Measurements from ENCODE around the gene POLR1E.

The POLR1E gene

GRCh38 chr9:37528652-37529471 is 43.1 kb downstream of the POLR1E start:
- no peak overlapping the region for H3K27ac ChIP-seq
- no peak for TF ChIP-seq ZFX (IDR thresholded peaks at IDR 0.05)
- TF ChIP-seq, protein P1, sequence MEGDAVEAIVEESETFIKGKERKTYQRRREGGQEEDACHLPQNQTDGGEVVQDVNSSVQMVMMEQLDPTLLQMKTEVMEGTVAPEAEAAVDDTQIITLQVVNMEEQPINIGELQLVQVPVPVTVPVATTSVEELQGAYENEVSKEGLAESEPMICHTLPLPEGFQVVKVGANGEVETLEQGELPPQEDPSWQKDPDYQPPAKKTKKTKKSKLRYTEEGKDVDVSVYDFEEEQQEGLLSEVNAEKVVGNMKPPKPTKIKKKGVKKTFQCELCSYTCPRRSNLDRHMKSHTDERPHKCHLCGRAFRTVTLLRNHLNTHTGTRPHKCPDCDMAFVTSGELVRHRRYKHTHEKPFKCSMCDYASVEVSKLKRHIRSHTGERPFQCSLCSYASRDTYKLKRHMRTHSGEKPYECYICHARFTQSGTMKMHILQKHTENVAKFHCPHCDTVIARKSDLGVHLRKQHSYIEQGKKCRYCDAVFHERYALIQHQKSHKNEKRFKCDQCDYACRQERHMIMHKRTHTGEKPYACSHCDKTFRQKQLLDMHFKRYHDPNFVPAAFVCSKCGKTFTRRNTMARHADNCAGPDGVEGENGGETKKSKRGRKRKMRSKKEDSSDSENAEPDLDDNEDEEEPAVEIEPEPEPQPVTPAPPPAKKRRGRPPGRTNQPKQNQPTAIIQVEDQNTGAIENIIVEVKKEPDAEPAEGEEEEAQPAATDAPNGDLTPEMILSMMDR (conservative IDR thresholded peaks at IDR 0.05): no peak

GRCh38 chr9:37531699-37532098 is 46.0 kb downstream of the POLR1E start:
- H3K27ac ChIP-seq: no peak overlapping the region
- TF ChIP-seq ZFX (IDR thresholded peaks at IDR 0.05): no peak
- TF ChIP-seq, protein P1 (conservative IDR thresholded peaks at IDR 0.05): no peak

GRCh38 chr9:37534412-37534811 is 48.7 kb downstream of the POLR1E start:
- TF ChIP-seq ZFX (IDR thresholded peaks at IDR 0.05): no peak
- TF ChIP-seq, protein P1 (conservative IDR thresholded peaks at IDR 0.05): no peak
- no peak overlapping the region for H3K27ac ChIP-seq

- TF ChIP-seq, protein P1 (conservative IDR thresholded peaks at IDR 0.05): no peak
- no peak for TF ChIP-seq ZFX (IDR thresholded peaks at IDR 0.05)
- no peak overlapping the region for H3K27ac ChIP-seq
Observed at GRCh38 chr9:37534901-37535300, 49.2 kb downstream of the POLR1E start.

- H3K27ac ChIP-seq: no peak overlapping the region
- TF ChIP-seq, protein P1 (conservative IDR thresholded peaks at IDR 0.05): no peak
- TF ChIP-seq ZFX (IDR thresholded peaks at IDR 0.05): no peak
Observed at GRCh38 chr9:37538099-37538498, 52.4 kb downstream of the POLR1E start.

- no peak overlapping the region; the same call in 1 of the 2 replicates for H3K27ac ChIP-seq
- TF ChIP-seq ZFX (IDR thresholded peaks at IDR 0.05): no peak
- TF ChIP-seq, protein P1 (conservative IDR thresholded peaks at IDR 0.05): no peak
Observed at GRCh38 chr9:37539634-37540033, 53.9 kb downstream of the POLR1E start.

GRCh38 chr9:37540634-37541033 is 54.9 kb downstream of the POLR1E start:
- no peak for TF ChIP-seq ZFX (IDR thresholded peaks at IDR 0.05)
- TF ChIP-seq, protein P1 (conservative IDR thresholded peaks at IDR 0.05): no peak
- H3K27ac ChIP-seq: peak overlapping the region; percentile 78

All from C4-2B (cell line).